Measurements from ENCODE around the gene IYD. TPM values are rescaled to one million over a fixed set of nuclear protein-coding genes. Genes with fewer than 3 reads are reported as not detected.

IYD gene
- total and polyA plus RNA-seq, 10 of the 15 experiments (the other 5 are each of a cell fraction or from before 2014, with no cell fraction given), result 0.07 TPM; not detected in 9

DNA sequence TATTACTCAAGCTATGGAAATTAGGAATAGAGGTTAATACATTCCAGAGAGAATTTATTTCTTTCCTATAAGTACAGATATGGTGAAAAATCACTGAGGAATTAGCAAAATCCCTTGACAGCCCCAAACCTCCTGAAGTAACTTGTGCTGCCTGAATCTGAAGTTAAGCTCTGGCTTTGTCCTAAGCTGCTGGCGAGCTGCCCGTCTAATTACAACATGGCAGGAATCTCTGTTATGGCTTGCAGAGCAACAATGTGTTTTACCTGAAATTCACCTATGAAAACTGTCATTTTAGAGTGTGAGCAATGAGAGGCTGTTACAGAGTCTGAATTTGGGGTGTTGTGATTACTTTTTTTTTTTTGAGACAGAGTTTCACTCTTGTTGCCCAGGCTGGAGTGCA, 22.5 kb upstream of the IYD start:
- Histone ChIP-seq H3K79me2 (ENCODE audit: control insufficient read depth, insufficient read depth, low read length) (no peaks in the 10 kb centered on the region), H3K36me3 (ENCODE audit: control insufficient read depth in 2 of 2, insufficient read depth in 2 of 2, low read length in 1 of 2) (no peaks in the 10 kb centered on the region), H3K27me3 (replicated peaks in 1 of 2; ENCODE audit: control insufficient read depth in 2 of 2, insufficient read depth in 2 of 2, low read length in 1 of 2) (no peaks in the 10 kb centered on the region; a peak in 2 of 4 replicates), H3K9me3 (replicated peaks; ENCODE audit: control insufficient read depth, insufficient read depth, low read length) (no peaks in the 10 kb centered on the region), H4K20me1 (ENCODE audit: control insufficient read depth, insufficient read depth) (no peaks in the 10 kb centered on the region), H3K4me3 (no peak overlapping the region), H2AFZ (ENCODE audit: control insufficient read depth, low read depth, low read length) (no peak overlapping the region), H3K4me2 (ENCODE audit: control insufficient read depth, insufficient read depth) (no peak overlapping the region), H3K27ac (ENCODE audit: control insufficient read depth, insufficient read depth) (no peak overlapping the region), H3K9ac (ENCODE audit: control insufficient read depth, insufficient read depth, low read length) (no peak overlapping the region), H3K4me1 (ENCODE audit: control insufficient read depth, insufficient read depth, low read length) (no peaks in the 10 kb centered on the region)
- TF ChIP-seq CBX3 (IDR thresholded peaks at IDR 0.05; ENCODE audit: borderline replicate concordance, low read depth) (no peak), RAD21 (IDR thresholded peaks at IDR 0.05; ENCODE audit: insufficient read depth, low read depth, low read length) (no peak), CHD1 (IDR thresholded peaks at IDR 0.05; ENCODE audit: low read depth, low read length) (no peak)
- DNase-seq (ENCODE audit: low read depth, low spot score), result no peak
- intact Hi-C loops (cut with micrococcal nuclease; ENCODE audit: unreplicated experiment), result no loop called here
- POLR2A ChIA-PET, result no interaction called here
- SMC1A ChIA-PET (ENCODE audit: uncharacterized antibody, unreplicated experiment), result interaction anchor here (1.3 to 1.4 kb wide), 2 partner anchors 10 to 469 kb away, joined by 3 read pairs; no protein-coding TSS in a partner anchor
- 85% methylated on average over 2 of the region's 2 CpGs for WGBS (ENCODE audit: insufficient coverage, insufficient replicate concordance, low lambda C conversion rate, missing lambda C conversion rate)
- in situ Hi-C loops (cut with MboI), result no loop called here
- ATAC-seq, result no peak
- RAD21 ChIA-PET (ENCODE audit: unreplicated experiment), result interaction anchor here (0.8 kb wide), 1 partner anchor 49 kb away, joined by 4 read pairs; no protein-coding TSS in a partner anchor
- BruUV-seq (replicated peaks), result no TSS peak
- no peak for FAIRE-seq
- CTCF ChIA-PET, result interaction anchor here (2.1 kb wide), 1 partner anchor 266 kb away, joined by 6 read pairs; no protein-coding TSS in a partner anchor

DNA sequence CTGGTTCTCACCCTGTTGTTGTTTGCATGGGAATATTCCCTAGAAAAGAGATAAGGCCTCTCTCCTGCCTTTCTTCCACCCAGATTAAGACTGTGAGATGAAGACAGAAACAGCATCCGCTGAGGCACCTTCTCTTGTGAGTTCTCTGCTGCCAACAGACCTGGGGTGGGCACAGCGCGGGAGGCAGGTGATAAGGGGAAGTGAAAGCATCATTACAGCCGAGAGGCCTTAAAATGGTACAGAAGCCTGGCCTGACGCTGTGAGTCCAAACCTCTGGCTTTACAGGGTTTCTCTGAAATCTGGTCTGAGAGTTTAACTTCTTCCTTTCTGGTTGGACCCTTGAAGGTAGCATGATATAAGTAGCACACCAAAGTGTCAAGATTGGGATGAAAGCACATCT, 21.0 kb upstream of the IYD start:
- Histone ChIP-seq H3K27ac (ENCODE audit: control insufficient read depth, insufficient read depth) (no peak overlapping the region), H4K20me1 (ENCODE audit: control insufficient read depth, insufficient read depth) (no peaks in the 10 kb centered on the region), H3K9me3 (replicated peaks; ENCODE audit: control insufficient read depth, insufficient read depth, low read length) (no peaks in the 10 kb centered on the region), H3K36me3 (ENCODE audit: control insufficient read depth in 2 of 2, insufficient read depth in 2 of 2, low read length in 1 of 2) (no peaks in the 10 kb centered on the region), H3K27me3 (replicated peaks in 1 of 2; ENCODE audit: control insufficient read depth in 2 of 2, insufficient read depth in 2 of 2, low read length in 1 of 2) (no peaks in the 10 kb centered on the region; a peak in 2 of 4 replicates), H3K4me2 (ENCODE audit: control insufficient read depth, insufficient read depth) (no peak overlapping the region), H3K79me2 (ENCODE audit: control insufficient read depth, insufficient read depth, low read length) (no peaks in the 10 kb centered on the region), H3K9ac (ENCODE audit: control insufficient read depth, insufficient read depth, low read length) (no peak overlapping the region), H3K4me1 (ENCODE audit: control insufficient read depth, insufficient read depth, low read length) (no peaks in the 10 kb centered on the region), H2AFZ (ENCODE audit: control insufficient read depth, low read depth, low read length) (no peak overlapping the region), H3K4me3 (no peak overlapping the region)
- peak; percentile 98 for ATAC-seq
- SMC1A ChIA-PET (ENCODE audit: uncharacterized antibody, unreplicated experiment), result interaction anchor here (1.7 kb wide), 1 partner anchor 11 kb away, joined by 6 read pairs; no protein-coding TSS in a partner anchor
- no peak for FAIRE-seq
- RAD21 ChIA-PET (ENCODE audit: unreplicated experiment), result no interaction called here
- CTCF ChIA-PET, result interaction anchor here (1.2 to 2.1 kb wide), 2 partner anchors 11 to 267 kb away, joined by 4 to 6 read pairs; no protein-coding TSS in a partner anchor
- peak; percentile 13 for DNase-seq (ENCODE audit: low read depth, low spot score)
- WGBS (ENCODE audit: insufficient coverage, insufficient replicate concordance, low lambda C conversion rate, missing lambda C conversion rate), result 13% methylated on average over 5 of the region's 5 CpGs
- POLR2A ChIA-PET, result no interaction called here
- intact Hi-C loops (cut with micrococcal nuclease; ENCODE audit: unreplicated experiment), result no loop called here
- no TSS peak for BruUV-seq (replicated peaks)
- in situ Hi-C loops (cut with MboI), result no loop called here
- no peak for TF ChIP-seq BCL11A (IDR thresholded peaks at IDR 0.05; ENCODE audit: low read depth, low read length)
- TF ChIP-seq SP1 (IDR thresholded peaks at IDR 0.05; ENCODE audit: low read depth, low read length), result no peak
- TF ChIP-seq MTA2 (IDR thresholded peaks at IDR 0.05; ENCODE audit: low read depth), result peak; percentile 25; the same call in 1 of the 2 replicates
- TF ChIP-seq, protein P1, sequence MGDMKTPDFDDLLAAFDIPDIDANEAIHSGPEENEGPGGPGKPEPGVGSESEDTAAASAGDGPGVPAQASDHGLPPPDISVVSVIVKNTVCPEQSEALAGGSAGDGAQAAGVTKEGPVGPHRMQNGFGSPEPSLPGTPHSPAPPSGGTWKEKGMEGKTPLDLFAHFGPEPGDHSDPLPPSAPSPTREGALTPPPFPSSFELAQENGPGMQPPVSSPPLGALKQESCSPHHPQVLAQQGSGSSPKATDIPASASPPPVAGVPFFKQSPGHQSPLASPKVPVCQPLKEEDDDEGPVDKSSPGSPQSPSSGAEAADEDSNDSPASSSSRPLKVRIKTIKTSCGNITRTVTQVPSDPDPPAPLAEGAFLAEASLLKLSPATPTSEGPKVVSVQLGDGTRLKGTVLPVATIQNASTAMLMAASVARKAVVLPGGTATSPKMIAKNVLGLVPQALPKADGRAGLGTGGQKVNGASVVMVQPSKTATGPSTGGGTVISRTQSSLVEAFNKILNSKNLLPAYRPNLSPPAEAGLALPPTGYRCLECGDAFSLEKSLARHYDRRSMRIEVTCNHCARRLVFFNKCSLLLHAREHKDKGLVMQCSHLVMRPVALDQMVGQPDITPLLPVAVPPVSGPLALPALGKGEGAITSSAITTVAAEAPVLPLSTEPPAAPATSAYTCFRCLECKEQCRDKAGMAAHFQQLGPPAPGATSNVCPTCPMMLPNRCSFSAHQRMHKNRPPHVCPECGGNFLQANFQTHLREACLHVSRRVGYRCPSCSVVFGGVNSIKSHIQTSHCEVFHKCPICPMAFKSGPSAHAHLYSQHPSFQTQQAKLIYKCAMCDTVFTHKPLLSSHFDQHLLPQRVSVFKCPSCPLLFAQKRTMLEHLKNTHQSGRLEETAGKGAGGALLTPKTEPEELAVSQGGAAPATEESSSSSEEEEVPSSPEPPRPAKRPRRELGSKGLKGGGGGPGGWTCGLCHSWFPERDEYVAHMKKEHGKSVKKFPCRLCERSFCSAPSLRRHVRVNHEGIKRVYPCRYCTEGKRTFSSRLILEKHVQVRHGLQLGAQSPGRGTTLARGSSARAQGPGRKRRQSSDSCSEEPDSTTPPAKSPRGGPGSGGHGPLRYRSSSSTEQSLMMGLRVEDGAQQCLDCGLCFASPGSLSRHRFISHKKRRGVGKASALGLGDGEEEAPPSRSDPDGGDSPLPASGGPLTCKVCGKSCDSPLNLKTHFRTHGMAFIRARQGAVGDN (IDR thresholded peaks at IDR 0.05), result peak; percentile 37; the same call in 1 of the 2 replicates
- TF ChIP-seq, protein P2, sequence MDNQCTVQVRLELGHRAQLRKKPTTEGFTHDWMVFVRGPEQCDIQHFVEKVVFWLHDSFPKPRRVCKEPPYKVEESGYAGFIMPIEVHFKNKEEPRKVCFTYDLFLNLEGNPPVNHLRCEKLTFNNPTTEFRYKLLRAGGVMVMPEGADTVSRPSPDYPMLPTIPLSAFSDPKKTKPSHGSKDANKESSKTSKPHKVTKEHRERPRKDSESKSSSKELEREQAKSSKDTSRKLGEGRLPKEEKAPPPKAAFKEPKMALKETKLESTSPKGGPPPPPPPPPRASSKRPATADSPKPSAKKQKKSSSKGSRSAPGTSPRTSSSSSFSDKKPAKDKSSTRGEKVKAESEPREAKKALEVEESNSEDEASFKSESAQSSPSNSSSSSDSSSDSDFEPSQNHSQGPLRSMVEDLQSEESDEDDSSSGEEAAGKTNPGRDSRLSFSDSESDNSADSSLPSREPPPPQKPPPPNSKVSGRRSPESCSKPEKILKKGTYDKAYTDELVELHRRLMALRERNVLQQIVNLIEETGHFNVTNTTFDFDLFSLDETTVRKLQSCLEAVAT (IDR thresholded peaks at IDR 0.05), result no peak
- TF ChIP-seq IKZF2 (IDR thresholded peaks at IDR 0.05), result no peak
- TF ChIP-seq NFXL1 (IDR thresholded peaks at IDR 0.05; ENCODE audit: borderline replicate concordance), result no peak
- no peak for TF ChIP-seq RELA (IDR thresholded peaks at IDR 0.05; ENCODE audit: borderline replicate concordance, partially characterized antibody)
- TF ChIP-seq JUND (IDR thresholded peaks at IDR 0.05; ENCODE audit: low read depth, low read length), result no peak
- TF ChIP-seq RAD51 (IDR thresholded peaks at IDR 0.05), result no peak
- no peak for TF ChIP-seq IKZF1 (conservative IDR thresholded peaks at IDR 0.05)
